Endodermal cell (in vitro differentiated cells): Measurements from ENCODE around the gene HIGD1B. TPM values are rescaled to one million over a fixed set of nuclear protein-coding genes. Genes with fewer than 3 reads are reported as not detected.

ENCODE experiments used
- DNase-seq: peaks from one replicate; pipeline ENCODE4 v3.0.0-alpha.2; 2017
- H3K27ac ChIP-seq: 2 replicates; pipeline ENCODE4 v1.5.1; 2013; ENCODE audit warnings: mild to moderate bottlenecking, low read depth, low read length, moderate library complexity
- H3K27me3 ChIP-seq: 2 replicates; pipeline ENCODE4 v1.6.1; 2013; ENCODE audit warnings: mild to moderate bottlenecking, low read length, moderate library complexity; ENCODE audit not compliant: insufficient read depth, control insufficient read depth, poor library complexity, severe bottlenecking
- H3K36me3 ChIP-seq: 2 replicates; pipeline ENCODE4 v1.7.0; 2013; ENCODE audit warnings: mild to moderate bottlenecking, low read length, moderate library complexity; ENCODE audit not compliant: control insufficient read depth, insufficient read depth
- H3K4me1 ChIP-seq: one replicate; pipeline ENCODE4 v1.7.0; 2013; ENCODE audit warnings: low read length; ENCODE audit not compliant: control insufficient read depth, insufficient read depth
- H3K4me3 ChIP-seq: 2 replicates; pipeline ENCODE4 v1.5.1; 2013; ENCODE audit warnings: mild to moderate bottlenecking, low read length, moderate library complexity
- H3K9ac ChIP-seq: 2 replicates; pipeline ENCODE4 v1.6.1; 2013; ENCODE audit warnings: mild to moderate bottlenecking, low read length, moderate library complexity; ENCODE audit not compliant: poor library complexity, severe bottlenecking; ENCODE audit errors: extremely low read depth
- H3K9me3 ChIP-seq: 2 replicates; pipeline ENCODE4 v1.6.1; 2013; ENCODE audit warnings: mild to moderate bottlenecking, low read length, moderate library complexity; ENCODE audit not compliant: control insufficient read depth
- H3K27ac Mint-ChIP-seq: 2 replicates; pipeline ENCODE4 v1.8.0; 2020; ENCODE audit warnings: mixed read lengths
- H3K27me3 Mint-ChIP-seq: 2 replicates; pipeline ENCODE4 v1.8.0; 2021; ENCODE audit warnings: mild to moderate bottlenecking, mixed read lengths; ENCODE audit not compliant: insufficient read depth
- H3K36me3 Mint-ChIP-seq: 2 replicates; pipeline ENCODE4 v1.8.0; 2020; ENCODE audit warnings: low read depth, mixed read lengths
- H3K4me1 Mint-ChIP-seq: 2 replicates; pipeline ENCODE4 v1.8.0; 2020; ENCODE audit warnings: mixed read lengths
- H3K4me3 Mint-ChIP-seq: 2 replicates; pipeline ENCODE4 v1.8.0; 2020; ENCODE audit warnings: mild to moderate bottlenecking, moderate library complexity, mixed read lengths
- H3K9me3 Mint-ChIP-seq: 2 replicates; pipeline ENCODE4 v1.8.0; 2020; ENCODE audit warnings: mild to moderate bottlenecking, mixed read lengths
- CTCF ChIP-seq: fragments of 200-600 bp; sonication (generic); conservative IDR thresholded peaks from 2 replicates; pipeline ENCODE4 v1.5.0; 2021; ENCODE audit warnings: antibody characterized with exemption, mild to moderate bottlenecking
- WGBS, 2 experiments: methylation state at CpG; one replicate each; pipeline versions ENCODE4 v1.1.5 to v1.1.7; 2013; ENCODE audit warnings: missing lambda C conversion rate in 2 of 2, mixed read lengths in 1 of 2; ENCODE audit not compliant: insufficient coverage in 1 of 2, insufficient read length in 1 of 2; 5-methylcytosine and 5-hydroxymethylcytosine counted together
- total RNA-seq, 2 donors: library from RNA; stranded (reverse); fragmentation: NEBNext Ultra II Directional in 1 of 2; extraction: Animal tissue kit (Norgen Biotek cat#: 25700) in 1 of 2; gene quantifications; 2 replicates in 1 of 2; 3 replicates in 1 of 2; pipeline ENCODE4 v1.2.1, GENCODE V29; 2021

Gene HIGD1B
- total RNA-seq, 2 donors from 2014 or later, result not detected

- WGBS, 2 experiments, result 40 to 53% methylated on average over 2 to 5 of the region's 5 CpGs
- H3K4me1 ChIP-seq, result peaks cover 15% of the 10 kb centered on the region
- H3K4me3 ChIP-seq, result peak overlapping the region; percentile 6
- H3K27ac Mint-ChIP-seq, result peak overlapping the region; percentile 62
- no peaks in the 10 kb centered on the region for H3K36me3 ChIP-seq
- H3K9me3 ChIP-seq, result no peaks in the 10 kb centered on the region
- no peak for TF ChIP-seq CTCF
- H3K9me3 Mint-ChIP-seq, result no peaks in the 10 kb centered on the region
- no peak overlapping the region for H3K9ac ChIP-seq
- H3K27me3 Mint-ChIP-seq, result no peaks in the 10 kb centered on the region
- peak; percentile 76 for DNase-seq
- H3K36me3 Mint-ChIP-seq, result no peaks in the 10 kb centered on the region
- no peak overlapping the region for H3K4me3 Mint-ChIP-seq
- no peaks in the 10 kb centered on the region for H3K27me3 ChIP-seq
- H3K4me1 Mint-ChIP-seq, result peaks cover 19% of the 10 kb centered on the region
- no peak overlapping the region for H3K27ac ChIP-seq
Measured at GRCh38 chr17:44842748-44843147, 4.9 kb upstream of the HIGD1B start.

- peaks cover 15% of the 10 kb centered on the region for H3K4me1 ChIP-seq
- peak; percentile 57 for TF ChIP-seq CTCF
Measured at GRCh38 chr17:44844390-44844830, 3.3 kb upstream of the HIGD1B start.

GRCh38 chr17:44846206-44846605, 1.5 kb upstream of the HIGD1B start:
- no peak overlapping the region for H3K27ac ChIP-seq
- 86 to 94% methylated on average over 2 to 8 of the region's 8 CpGs for WGBS, 2 experiments
- H3K36me3 ChIP-seq, result peaks cover 12% of the 10 kb centered on the region
- peaks cover 15% of the 10 kb centered on the region for H3K4me1 ChIP-seq
- no peak overlapping the region for H3K4me3 Mint-ChIP-seq
- H3K9me3 Mint-ChIP-seq, result no peaks in the 10 kb centered on the region
- peaks cover 15% of the 10 kb centered on the region for H3K36me3 Mint-ChIP-seq
- TF ChIP-seq CTCF, result no peak
- H3K27ac Mint-ChIP-seq, result no peak overlapping the region
- no peak for DNase-seq
- H3K9me3 ChIP-seq, result no peaks in the 10 kb centered on the region
- H3K4me1 Mint-ChIP-seq, result peaks cover 26% of the 10 kb centered on the region
- no peaks in the 10 kb centered on the region for H3K27me3 ChIP-seq
- H3K4me3 ChIP-seq, result no peak overlapping the region
- H3K9ac ChIP-seq, result no peak overlapping the region
- no peaks in the 10 kb centered on the region for H3K27me3 Mint-ChIP-seq

More at GRCh38 chr17:44844390-44844830, 3.3 kb upstream of the HIGD1B start:
- Mint-ChIP-seq H3K36me3 (no peaks in the 10 kb centered on the region), H3K4me3 (no peak overlapping the region), H3K27ac (peak overlapping the region; percentile 58), H3K27me3 (no peaks in the 10 kb centered on the region), H3K4me1 (peaks cover 26% of the 10 kb centered on the region), H3K9me3 (no peaks in the 10 kb centered on the region)
- Histone ChIP-seq H3K4me3 (no peak overlapping the region), H3K9me3 (no peaks in the 10 kb centered on the region), H3K27me3 (no peaks in the 10 kb centered on the region), H3K36me3 (no peaks in the 10 kb centered on the region), H3K27ac (no peak overlapping the region), H3K9ac (no peak overlapping the region)
- WGBS, 2 experiments, result 14 to 31% methylated on average over 1 of the region's 1 CpG
- DNase-seq, result peak; percentile 73
